Stimulated activated CD4-positive, alpha-beta T cell treated with anti-CD3 and anti-CD28 coated beads, Interleukin-4, amount 100 ng/mL, for 48 hours (primary cell): ENCODE data around the gene CDCA4.

Source experiments
- DNase-seq, 2 donors: peaks; one replicate each; pipeline ENCODE4 v3.0.0-alpha.2; 2020; ENCODE audit warnings: low read depth in 2 of 2

The CDCA4 gene

DNA sequence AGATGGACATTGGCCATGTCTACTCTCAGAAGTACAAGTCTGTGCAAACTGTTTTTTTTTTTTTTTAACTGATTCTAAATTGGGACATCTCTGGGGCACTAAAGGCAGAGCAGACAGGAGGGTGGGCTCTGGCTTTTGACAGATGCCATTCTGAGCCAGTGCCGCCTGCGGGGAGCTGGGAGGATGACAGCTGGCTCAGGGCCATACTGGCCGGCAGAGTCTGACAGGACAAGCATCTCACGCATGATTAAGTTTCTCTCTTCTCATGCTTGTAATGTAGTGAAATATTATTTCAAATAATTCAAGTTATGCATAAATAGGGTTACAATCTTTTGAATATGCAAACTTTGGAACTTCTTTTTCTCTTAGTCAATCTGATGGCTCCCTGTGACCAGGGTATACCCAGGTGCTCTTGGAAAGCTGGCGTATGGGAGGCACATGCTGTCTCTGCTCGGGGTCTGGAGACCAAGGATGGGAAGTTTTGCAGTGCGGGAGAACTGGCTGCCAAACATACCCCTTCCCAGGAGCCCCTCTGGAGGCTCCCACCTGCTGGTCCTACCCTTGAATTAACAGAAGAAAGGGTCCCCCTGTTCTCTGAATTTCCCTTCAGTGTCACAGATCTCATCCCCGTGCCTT is 7.6 kb downstream of the CDCA4 start:
- DNase-seq = no peak

GRCh38 chr14:105012171-105012985 is 8.5 kb downstream of the CDCA4 start:
- DNase-seq = no peak

DNA sequence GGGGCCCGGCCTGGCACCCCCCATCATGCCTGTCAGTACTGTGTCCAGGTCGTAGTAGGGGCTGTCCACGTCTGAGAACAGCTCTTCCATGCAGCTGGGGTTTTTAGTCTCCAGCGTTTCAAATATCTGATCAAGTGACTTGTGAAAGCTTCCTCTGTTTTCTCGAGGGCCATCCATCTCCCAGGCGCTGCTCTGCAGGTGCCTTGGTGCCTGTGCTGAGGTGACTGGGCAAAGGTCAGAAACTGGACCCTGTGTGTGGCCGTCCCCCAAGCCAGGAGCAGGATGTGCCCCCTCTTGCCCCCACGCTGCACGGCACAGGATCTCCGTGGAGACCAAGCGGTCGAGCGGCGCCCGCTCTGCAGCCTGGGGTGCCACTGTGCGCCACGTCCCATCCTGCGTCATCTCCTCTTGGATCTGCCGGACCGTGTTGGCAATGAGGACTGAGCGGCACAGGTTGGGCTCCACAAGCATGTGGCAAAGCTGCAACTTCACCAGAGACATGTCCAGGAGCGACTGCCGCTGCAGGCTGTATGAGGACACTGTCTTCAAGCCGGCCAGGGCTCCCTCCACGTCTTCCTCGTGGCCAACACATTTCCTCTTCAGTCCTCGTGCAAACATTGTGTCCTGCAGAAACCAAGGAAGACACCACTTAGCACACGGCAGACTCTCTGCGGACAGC is 9.4 kb downstream of the CDCA4 start:
- DNase-seq = no peak

DNA sequence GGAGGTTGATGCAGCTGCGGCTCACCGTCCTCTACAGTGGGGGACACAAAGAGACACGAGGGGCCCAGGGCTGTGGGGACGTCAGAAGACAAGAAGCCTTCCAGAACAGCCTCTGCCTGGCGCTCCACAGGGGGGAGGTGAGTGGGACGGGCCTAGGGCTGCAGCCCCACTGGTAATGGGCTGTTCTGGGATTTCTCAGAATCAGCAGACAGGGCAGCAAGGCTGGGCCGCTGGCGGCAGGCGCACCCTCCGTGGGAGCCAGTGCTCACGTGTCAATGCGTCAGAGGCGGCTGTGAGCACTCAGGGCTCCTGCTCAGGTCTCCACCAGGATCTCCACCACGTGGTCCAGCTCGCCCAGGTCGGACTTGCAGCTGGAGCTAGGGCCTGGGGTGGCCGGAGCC is 10.0 kb downstream of the CDCA4 start:
- no peak for DNase-seq

- DNase-seq = no peak
These were observed 10.8 kb downstream of the CDCA4 start for GRCh38 chr14:105010106-105010505.

DNA sequence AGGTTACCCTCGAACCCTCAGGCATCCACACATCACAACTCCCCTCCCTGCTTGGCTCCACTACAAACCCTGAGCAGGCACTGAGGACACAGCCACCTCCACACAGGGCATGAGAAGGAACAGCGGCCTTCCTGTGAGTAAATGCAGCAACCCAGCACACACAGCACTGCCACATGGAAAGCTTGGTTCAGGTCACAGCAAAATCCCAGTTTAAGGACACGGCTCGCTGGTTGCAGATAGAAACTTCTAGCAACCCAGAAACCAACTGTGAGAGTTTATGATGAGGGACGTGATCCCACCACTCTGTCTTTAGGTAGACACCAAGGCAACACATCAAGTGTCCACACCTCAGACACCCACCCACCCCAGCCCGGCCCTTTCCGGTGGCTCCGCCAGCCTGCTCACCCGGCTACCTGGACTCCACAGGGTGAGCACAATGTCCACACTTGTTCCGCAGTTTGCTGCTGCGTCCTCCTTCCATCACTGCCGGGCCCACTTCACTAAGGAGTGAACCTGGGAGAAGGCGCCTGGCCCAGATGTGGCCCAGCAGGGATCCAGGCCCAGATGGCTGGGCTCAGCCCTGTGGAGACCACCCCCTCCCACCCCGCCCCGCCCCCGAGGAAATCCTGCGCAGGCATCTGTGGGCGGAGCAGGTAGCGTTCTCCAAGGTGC is 13.2 kb downstream of the CDCA4 start:
- DNase-seq = no peak

GRCh38 chr14:105006831-105007592 is 13.9 kb downstream of the CDCA4 start:
- DNase-seq = no peak

- no peak for DNase-seq
These were observed 14.7 kb downstream of the CDCA4 start for GRCh38 chr14:105005929-105006830.

- no peak for DNase-seq
These were observed 15.5 kb downstream of the CDCA4 start for GRCh38 chr14:105005329-105005928.

DNA sequence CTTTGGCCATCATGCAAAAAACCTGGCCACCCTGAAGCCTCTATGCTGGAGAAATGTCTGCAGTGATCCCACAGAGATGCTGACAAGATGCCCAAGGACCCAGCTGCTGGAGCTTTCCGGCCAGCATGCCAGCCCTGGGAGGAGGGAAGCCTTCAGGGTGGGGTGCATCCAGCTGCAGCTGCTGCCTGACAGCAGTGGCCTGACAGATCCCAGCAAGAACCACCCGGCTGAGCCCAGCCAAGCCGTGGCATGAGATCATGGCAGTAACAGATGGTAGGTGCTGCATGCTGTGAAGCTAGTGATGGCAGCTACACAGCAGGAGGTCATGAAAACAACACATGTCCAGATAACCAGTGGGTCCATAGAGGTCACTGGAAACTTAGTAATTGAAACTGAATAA is 21.5 kb downstream of the CDCA4 start:
- DNase-seq = no peak

DNA sequence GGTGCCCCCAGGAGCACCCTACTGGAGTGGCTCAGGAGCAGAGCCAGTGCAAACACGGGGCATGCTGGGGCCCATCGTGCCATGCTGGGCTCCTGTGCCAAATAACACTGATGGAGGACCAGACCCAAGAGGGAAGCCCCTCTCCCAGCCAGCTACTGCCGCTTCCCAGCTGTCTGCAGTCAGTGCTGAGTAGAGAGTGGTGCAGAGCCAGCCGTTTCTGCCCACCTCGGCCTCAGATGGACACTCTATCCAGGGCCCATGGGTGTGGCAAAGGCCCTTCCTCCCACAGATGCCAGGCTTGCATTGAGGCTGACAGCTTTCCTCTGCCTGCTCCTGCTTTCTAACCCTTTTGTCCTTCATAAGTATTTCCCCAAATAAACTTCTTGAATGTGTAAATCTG is 22.1 kb downstream of the CDCA4 start:
- no peak for DNase-seq

GRCh38 chr14:104996483-104996882 is 24.4 kb downstream of the CDCA4 start:
- DNase-seq = no peak

GRCh38 chr14:104996032-104996431 is 24.9 kb downstream of the CDCA4 start:
- DNase-seq = no peak

GRCh38 chr14:104994978-104995377 is 25.9 kb downstream of the CDCA4 start:
- DNase-seq = no peak

DNA sequence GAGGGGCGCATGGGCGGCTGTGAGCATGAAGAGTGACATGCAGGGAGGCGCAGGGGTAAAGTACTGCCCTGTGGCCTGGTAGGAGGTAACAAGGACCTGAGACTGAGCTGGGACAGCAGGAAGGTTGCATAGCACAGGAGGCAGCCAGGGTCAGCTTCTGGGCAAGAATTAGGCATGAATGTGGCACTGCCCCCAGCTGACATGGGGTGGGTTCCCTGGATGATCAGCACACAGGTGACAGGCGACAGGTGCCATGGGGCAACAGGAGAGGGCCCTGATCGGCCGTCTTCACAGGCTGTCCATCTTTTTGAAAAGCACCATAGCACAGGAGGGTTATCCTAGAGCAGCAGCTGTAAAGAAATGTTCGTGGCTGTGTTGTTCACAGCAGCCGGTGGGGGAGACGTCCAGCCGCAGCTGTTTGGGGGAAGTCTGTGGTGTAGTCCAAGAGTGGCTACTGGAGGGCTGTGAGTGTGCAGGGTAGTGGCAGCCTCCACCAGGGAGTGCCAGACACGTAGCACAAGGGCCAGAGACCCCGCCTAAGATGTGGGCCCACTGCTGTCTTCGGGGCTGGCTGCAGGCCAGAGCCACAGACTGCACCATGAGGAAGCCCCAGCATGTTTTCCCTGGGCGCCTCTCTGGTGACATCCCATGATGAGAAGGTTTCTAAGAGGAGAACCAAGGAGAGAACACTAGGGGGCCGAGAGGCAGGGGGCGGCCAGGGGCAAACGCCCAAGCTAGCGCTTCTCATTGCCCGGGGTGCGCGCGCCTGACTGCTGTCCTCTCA is 26.9 kb downstream of the CDCA4 start:
- DNase-seq = no peak

DNA sequence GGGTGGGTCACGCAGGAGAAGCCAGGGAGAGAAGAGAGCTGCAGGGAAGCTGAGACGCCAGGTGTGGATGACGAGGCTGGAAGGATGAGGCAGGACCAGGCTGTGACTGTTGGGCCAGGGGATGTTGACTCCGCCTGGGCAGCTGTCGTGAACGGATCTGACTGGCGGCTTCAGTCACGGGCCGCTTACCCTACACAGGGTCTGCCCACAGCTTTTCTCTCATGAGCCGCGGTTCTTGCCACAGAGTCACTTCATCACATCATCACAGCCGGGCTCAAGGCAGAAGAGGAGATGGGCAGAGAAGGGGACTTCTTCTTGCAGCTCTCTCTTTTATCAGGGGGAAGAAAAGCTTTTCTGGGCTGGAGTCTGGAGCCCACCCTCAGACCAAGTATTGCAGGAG is 27.6 kb downstream of the CDCA4 start:
- DNase-seq = no peak

GRCh38 chr14:104992501-104992900 is 28.4 kb downstream of the CDCA4 start:
- no peak for DNase-seq

- no peak for DNase-seq
These were observed 29.0 kb downstream of the CDCA4 start for GRCh38 chr14:104991896-104992230.

- no peak for DNase-seq
These were observed 31.0 kb downstream of the CDCA4 start for GRCh38 chr14:104989951-104990303.
